T-helper 1 cell treated with Interleukin-12 subunit alpha and Interleukin-12 subunit beta and Interleukin-4 antibody, amounts not matched to agents 30 μg/mL and 1 μg/mL, for 36 hours (primary cell): Measurements from ENCODE around the gene YOD1.

Experiments
- H3K27ac Mint-ChIP-seq: one replicate; pipeline ENCODE4 v1.8.0; 2021; ENCODE audit warnings: mild to moderate bottlenecking, mixed read lengths
- H3K27me3 Mint-ChIP-seq: one replicate; pipeline ENCODE4 v1.8.0; 2021; ENCODE audit warnings: low read depth, mixed read lengths
- H3K36me3 Mint-ChIP-seq: one replicate; pipeline ENCODE4 v1.8.0; 2021; ENCODE audit warnings: low read depth, mixed read lengths
- H3K4me1 Mint-ChIP-seq: one replicate; pipeline ENCODE4 v1.8.0; 2021; ENCODE audit warnings: low read depth, mixed read lengths
- H3K4me3 Mint-ChIP-seq: one replicate; pipeline ENCODE4 v1.8.0; 2021; ENCODE audit warnings: mild to moderate bottlenecking, moderate library complexity, mixed read lengths
- H3K9me3 Mint-ChIP-seq: one replicate; pipeline ENCODE4 v1.8.0; 2021; ENCODE audit warnings: mixed read lengths

Gene YOD1

DNA sequence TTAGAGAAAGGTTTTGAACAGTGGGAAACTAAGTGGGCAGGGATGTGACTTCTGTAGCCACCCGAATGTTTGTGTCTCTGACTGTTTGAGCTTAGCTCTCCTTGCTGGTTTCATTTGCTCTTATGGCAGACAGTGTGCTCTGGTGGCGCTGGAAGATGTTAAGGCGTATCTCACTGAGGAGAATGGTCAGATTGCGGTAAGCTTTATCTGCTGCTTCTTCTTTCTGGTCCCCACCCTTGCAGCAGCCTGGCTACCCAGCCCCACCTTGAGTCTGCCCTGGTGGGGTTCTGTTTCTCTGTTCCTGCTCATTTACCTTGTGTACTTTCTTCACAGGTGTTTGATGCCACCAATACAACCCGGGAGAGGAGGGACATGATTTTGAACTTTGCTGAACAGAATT is 12.0 kb upstream of the YOD1 start:
- no peak overlapping the region for H3K27ac Mint-ChIP-seq
- H3K4me1 Mint-ChIP-seq, result peaks cover 6% of the 10 kb centered on the region
- H3K27me3 Mint-ChIP-seq, result no peaks in the 10 kb centered on the region
- H3K4me3 Mint-ChIP-seq, result no peak overlapping the region
- H3K36me3 Mint-ChIP-seq, result peaks cover 14% of the 10 kb centered on the region
- H3K9me3 Mint-ChIP-seq, result no peaks in the 10 kb centered on the region

- H3K4me1 Mint-ChIP-seq, result peaks cover 6% of the 10 kb centered on the region
- H3K36me3 Mint-ChIP-seq, result peaks cover 10% of the 10 kb centered on the region
- H3K27me3 Mint-ChIP-seq, result no peaks in the 10 kb centered on the region
- no peak overlapping the region for H3K4me3 Mint-ChIP-seq
- no peaks in the 10 kb centered on the region for H3K9me3 Mint-ChIP-seq
- H3K27ac Mint-ChIP-seq, result no peak overlapping the region
Observed at GRCh38 chr1:207062058-207062457, 11.1 kb upstream of the YOD1 start.

DNA sequence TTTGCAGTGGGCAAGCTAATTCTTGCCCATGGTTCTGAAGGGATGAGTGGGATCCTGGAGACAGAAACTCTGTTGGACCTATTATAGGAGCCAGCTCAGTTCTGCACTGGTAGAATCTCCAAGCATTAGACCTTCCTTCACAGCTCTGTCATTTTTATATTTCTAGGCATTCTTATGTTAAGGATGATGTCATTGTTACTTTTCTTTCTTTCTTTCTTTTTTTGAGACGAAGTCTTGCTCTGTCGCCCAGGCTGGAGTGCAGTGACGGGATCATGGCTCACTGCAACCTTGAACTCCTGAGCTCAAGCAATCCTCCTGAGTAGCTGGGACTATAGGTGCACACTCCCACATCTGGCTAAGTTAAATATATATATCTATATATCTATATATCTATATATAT is 9.6 kb upstream of the YOD1 start:
- Mint-ChIP-seq H3K36me3 (peaks cover 10% of the 10 kb centered on the region), H3K9me3 (no peaks in the 10 kb centered on the region), H3K27ac (no peak overlapping the region), H3K27me3 (peaks cover 8% of the 10 kb centered on the region), H3K4me1 (peaks cover 6% of the 10 kb centered on the region), H3K4me3 (no peak overlapping the region)

DNA sequence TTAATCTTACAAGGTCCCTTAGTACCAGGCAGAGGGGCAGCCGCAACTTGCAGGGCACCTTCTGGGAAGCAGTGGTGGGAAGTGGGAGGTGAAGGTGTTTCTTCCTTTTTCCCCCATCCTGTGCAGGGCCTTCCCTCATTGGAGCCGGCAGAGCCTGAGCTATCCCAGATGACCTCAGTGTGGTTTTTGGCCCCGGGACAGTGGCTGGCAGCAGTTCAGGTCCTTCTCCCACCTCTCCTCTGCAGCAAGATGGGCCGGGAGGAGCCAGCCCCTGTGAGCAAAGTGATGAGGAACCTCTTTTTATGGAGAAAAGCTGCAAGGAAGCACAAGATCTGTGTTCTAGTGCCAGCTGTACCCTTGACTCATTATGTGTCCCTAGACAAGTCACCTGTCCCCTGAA is 8.9 kb upstream of the YOD1 start:
- Mint-ChIP-seq H3K27me3 (peaks cover 8% of the 10 kb centered on the region), H3K4me3 (no peak overlapping the region), H3K9me3 (no peaks in the 10 kb centered on the region), H3K4me1 (peaks cover 11% of the 10 kb centered on the region), H3K27ac (no peak overlapping the region), H3K36me3 (peaks cover 10% of the 10 kb centered on the region)

GRCh38 chr1:207058878-207059867 is 8.2 kb upstream of the YOD1 start:
- Mint-ChIP-seq H3K27me3 (peaks cover 8% of the 10 kb centered on the region), H3K9me3 (no peaks in the 10 kb centered on the region), H3K4me1 (peaks cover 13% of the 10 kb centered on the region), H3K36me3 (peaks cover 10% of the 10 kb centered on the region), H3K4me3 (no peak overlapping the region), H3K27ac (no peak overlapping the region)

DNA sequence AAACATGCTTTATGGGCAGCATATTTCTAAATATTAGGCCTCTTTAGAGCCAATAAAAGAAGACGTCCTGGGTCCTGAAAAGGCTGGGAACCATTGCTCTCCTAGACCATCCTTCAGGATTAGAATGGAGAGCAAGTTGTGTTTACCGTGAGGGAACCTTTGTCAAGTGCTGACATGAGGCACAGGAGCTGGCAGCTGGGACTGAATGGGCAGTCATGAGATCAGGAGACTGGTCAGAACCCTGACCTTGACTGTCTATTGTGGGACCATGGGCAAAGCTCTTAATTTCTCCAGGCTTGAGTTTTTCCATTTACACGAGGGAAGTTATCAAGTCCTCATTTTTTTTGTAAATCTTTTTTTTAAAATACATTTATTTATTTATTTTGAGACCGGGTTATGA is 7.2 kb upstream of the YOD1 start:
- H3K4me1 Mint-ChIP-seq, result peaks cover 14% of the 10 kb centered on the region
- H3K36me3 Mint-ChIP-seq, result peaks cover 10% of the 10 kb centered on the region

GRCh38 chr1:207056673-207057072 is 5.7 kb upstream of the YOD1 start:
- Mint-ChIP-seq H3K4me1 (peaks cover 26% of the 10 kb centered on the region), H3K4me3 (no peak overlapping the region), H3K36me3 (no peaks in the 10 kb centered on the region), H3K9me3 (no peaks in the 10 kb centered on the region), H3K27me3 (peaks cover 12% of the 10 kb centered on the region), H3K27ac (no peak overlapping the region)

More for the DNA sequence above, 7.2 kb upstream of the YOD1 start:
- Mint-ChIP-seq H3K27me3 (peaks cover 9% of the 10 kb centered on the region), H3K9me3 (no peaks in the 10 kb centered on the region), H3K4me3 (no peak overlapping the region), H3K27ac (no peak overlapping the region)

DNA sequence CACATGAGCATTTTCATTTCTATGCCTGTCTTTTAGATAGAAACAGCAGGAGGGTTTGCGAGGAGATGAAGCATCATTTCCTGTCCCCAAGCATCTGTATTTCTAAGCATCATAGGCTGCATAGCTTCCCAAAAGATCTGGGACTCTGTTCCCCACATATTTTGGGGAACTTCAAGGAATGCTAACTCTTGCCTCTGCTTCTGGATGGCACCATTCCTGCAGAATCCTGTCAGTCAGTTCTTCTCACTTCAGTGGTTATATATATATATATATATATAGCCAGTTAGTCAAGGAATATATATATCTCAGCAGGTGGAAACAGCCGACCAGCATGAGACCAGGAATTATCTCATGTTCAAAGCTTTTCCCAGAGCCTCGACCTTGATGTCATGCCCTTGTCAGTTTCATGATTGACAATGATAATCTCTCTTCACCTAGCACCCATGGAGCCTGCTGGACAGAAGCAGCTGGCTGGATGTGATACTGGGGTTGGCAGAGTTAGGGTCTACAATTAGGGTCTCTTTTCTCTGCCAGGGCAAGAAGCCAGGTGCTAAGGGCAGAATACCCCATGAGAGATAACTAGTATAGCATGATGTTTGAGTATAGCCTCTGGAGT is 4.5 kb upstream of the YOD1 start:
- Mint-ChIP-seq H3K4me3 (no peak overlapping the region), H3K27ac (no peak overlapping the region), H3K9me3 (no peaks in the 10 kb centered on the region), H3K4me1 (peaks cover 31% of the 10 kb centered on the region), H3K36me3 (no peaks in the 10 kb centered on the region), H3K27me3 (peaks cover 12% of the 10 kb centered on the region)

DNA sequence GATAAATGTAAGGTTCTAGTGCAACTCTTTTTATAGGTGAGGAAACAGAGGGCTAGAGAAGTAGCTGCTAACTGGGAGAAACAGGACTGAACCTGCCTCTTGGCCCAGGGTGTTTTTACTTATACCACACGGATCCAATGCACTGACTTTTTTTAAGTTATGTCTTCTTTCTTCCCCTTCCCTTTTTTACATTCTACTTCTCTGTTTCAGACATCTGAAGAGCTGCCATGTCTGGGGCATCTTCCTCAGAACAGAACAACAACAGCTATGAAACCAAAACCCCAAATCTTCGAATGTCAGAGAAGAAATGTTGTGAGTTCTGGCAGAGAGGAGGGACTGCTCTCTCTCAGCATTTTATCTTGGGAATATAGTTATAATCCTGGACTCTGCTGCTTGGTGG is 3.5 kb upstream of the YOD1 start:
- peak overlapping the region; percentile 98 for H3K4me3 Mint-ChIP-seq
- H3K9me3 Mint-ChIP-seq, result no peaks in the 10 kb centered on the region
- H3K4me1 Mint-ChIP-seq, result peaks cover 37% of the 10 kb centered on the region
- peaks cover 12% of the 10 kb centered on the region for H3K27me3 Mint-ChIP-seq
- H3K36me3 Mint-ChIP-seq, result peaks cover 3% of the 10 kb centered on the region
- H3K27ac Mint-ChIP-seq, result no peak overlapping the region

GRCh38 chr1:207052911-207053769 is 2.1 kb upstream of the YOD1 start, which contains the start of gene PFKFB2:
TSS of gene PFKFB2 (plus strand) at chr1:207053275. CDS start at chr1:207054718, 1,443 bp downstream.
- Mint-ChIP-seq H3K27ac (peak within 1 kb of the TSS; percentile 96), H3K9me3 (no peaks in the 10 kb centered on the region), H3K36me3 (peaks cover 13% of the 10 kb centered on the region), H3K4me1 (peaks cover 40% of the 10 kb centered on the region), H3K4me3 (peak within 1 kb of the TSS; percentile 98), H3K27me3 (peaks cover 12% of the 10 kb centered on the region)

DNA sequence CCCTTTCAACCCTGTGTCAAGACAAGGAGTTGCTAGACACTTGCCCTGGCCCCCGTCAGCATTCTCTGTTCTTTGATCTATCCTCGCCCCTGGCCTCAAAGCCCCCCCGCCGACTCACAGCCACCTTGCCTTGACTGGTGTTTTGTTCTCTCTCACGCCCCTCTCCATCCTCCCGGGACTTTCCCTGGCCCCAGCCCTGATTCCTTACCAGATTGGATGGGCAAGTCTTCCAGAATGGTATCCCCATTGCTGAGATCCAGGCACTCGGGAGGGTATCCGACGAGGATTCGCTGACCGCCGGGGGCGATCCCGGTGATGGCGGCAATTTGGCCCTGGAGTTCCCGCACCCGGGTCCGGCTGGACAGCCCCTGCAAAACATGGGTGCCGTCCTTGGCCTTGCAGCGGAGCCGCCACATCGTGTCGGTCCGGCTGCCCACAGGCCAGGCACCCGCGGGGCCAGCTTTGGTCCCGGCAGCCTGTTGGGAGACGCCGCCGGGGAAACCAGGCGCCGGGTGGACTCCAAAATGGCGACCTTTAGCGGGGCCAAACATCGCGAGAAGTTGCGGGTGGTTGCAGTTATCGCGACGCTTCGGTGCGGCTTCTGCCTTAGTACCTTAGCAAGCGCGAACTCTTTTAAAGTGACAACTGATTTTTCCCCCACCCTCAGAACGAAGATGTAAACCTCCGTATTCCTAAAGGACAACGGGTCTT is 373 bp downstream of the YOD1 start:
- H3K27ac Mint-ChIP-seq, result peak overlapping the region; percentile 90
- H3K36me3 Mint-ChIP-seq, result peaks cover 22% of the 10 kb centered on the region
- peak overlapping the region; percentile 94 for H3K4me3 Mint-ChIP-seq
- no peaks in the 10 kb centered on the region for H3K9me3 Mint-ChIP-seq
- H3K4me1 Mint-ChIP-seq, result peaks cover 55% of the 10 kb centered on the region
- H3K27me3 Mint-ChIP-seq, result peaks cover 3% of the 10 kb centered on the region

GRCh38 chr1:207049974-207050391 is 1.0 kb downstream of the YOD1 start:
- Mint-ChIP-seq H3K27ac (peak overlapping the region; percentile 90), H3K27me3 (peaks cover 3% of the 10 kb centered on the region), H3K9me3 (no peaks in the 10 kb centered on the region), H3K4me1 (peaks cover 53% of the 10 kb centered on the region), H3K36me3 (peaks cover 25% of the 10 kb centered on the region), H3K4me3 (peak overlapping the region; percentile 94)

- peak overlapping the region; percentile 94 for H3K4me3 Mint-ChIP-seq
- H3K27ac Mint-ChIP-seq, result peak overlapping the region; percentile 90
- H3K9me3 Mint-ChIP-seq, result no peaks in the 10 kb centered on the region
- H3K36me3 Mint-ChIP-seq, result peaks cover 29% of the 10 kb centered on the region
- H3K27me3 Mint-ChIP-seq, result peaks cover 3% of the 10 kb centered on the region
- peaks cover 51% of the 10 kb centered on the region for H3K4me1 Mint-ChIP-seq
Observed at GRCh38 chr1:207049514-207049913, 1.5 kb downstream of the YOD1 start.

GRCh38 chr1:207049054-207049453 is 2.0 kb downstream of the YOD1 start:
- Mint-ChIP-seq H3K27me3 (peaks cover 3% of the 10 kb centered on the region), H3K4me3 (no peak overlapping the region), H3K27ac (no peak overlapping the region), H3K36me3 (peaks cover 29% of the 10 kb centered on the region), H3K4me1 (peaks cover 50% of the 10 kb centered on the region), H3K9me3 (no peaks in the 10 kb centered on the region)
